GM12878 (cell line): Measurements from ENCODE around the gene MITF. TPM values are rescaled to one million over a fixed set of nuclear protein-coding genes. Genes with fewer than 3 reads are reported as not detected.

Source experiments
- ATAC-seq: fragments of 200-7000 bp; cut with Tn5 transposase; 3 replicates; pipeline ENCODE4 v1.9.1; 2020; ENCODE audit warnings: mild to moderate bottlenecking, moderate library complexity
- BruUV-seq: library from RNA; stranded (reverse); fragments of 400-500 nt; replicated peaks from 2 replicates; lab custom pipeline; 2021; lab: Mats Ljungman, UMichigan
- CTCF ChIA-PET: fragments of 300-600 bp; sonication (Branson Sonifier 250); formaldehyde crosslinking; extraction: SDS; loops from one replicate; lab custom pipeline; 2021; ENCODE audit warnings: inconsistent platforms; lab: Yijun Ruan, JAX
- POLR2A ChIA-PET: fragments of 350-600 bp; formaldehyde crosslinking; extraction: SDS; loops from one replicate; lab custom pipeline; 2021; ENCODE audit warnings: inconsistent platforms; lab: Charles Lee
- RAD21 ChIA-PET: fragments of 300-600 bp; sonication (Branson Sonifier 250); formaldehyde crosslinking; loops from one replicate; lab custom pipeline; 2023; ENCODE audit warnings: antibody characterized with exemption; ENCODE audit not compliant: unreplicated experiment; lab: Charles Lee
- SMC1A ChIA-PET: fragments of 300-600 bp; sonication (Branson Sonifier 250); formaldehyde crosslinking; loops from one replicate; lab custom pipeline; 2023; ENCODE audit not compliant: unreplicated experiment, uncharacterized antibody; lab: Charles Lee
- DNase-seq: peaks from one replicate; pipeline ENCODE4 v3.0.0-alpha.2; 2011; ENCODE audit warnings: low read depth, low spot score
- FAIRE-seq: peaks from 3 replicates; lab custom pipeline; 2011; peaks lifted over from hg19 to GRCh38; lab: Jason Lieb, UNC
- H2AFZ ChIP-seq: 2 replicates; pipeline ENCODE4 v1.6.0; 2011; ENCODE audit warnings: low read depth, low read length, control low read depth; ENCODE audit not compliant: control insufficient read depth
- H3K27ac ChIP-seq: 2 replicates; pipeline ENCODE4 v1.5.1; 2011; ENCODE audit warnings: control low read depth; ENCODE audit not compliant: control insufficient read depth, insufficient read depth
- H3K27me3 ChIP-seq, 2 experiments: replicated peaks in 1 of 2; 2 replicates each; pipeline versions ENCODE4 v1.6.0 to v1.6.1; 2011; ENCODE audit warnings: low read length in 1 of 2; ENCODE audit not compliant: control insufficient read depth in 2 of 2, insufficient read depth in 2 of 2
- H3K36me3 ChIP-seq, 2 experiments: 2 replicates each; pipeline ENCODE4 v1.5.1; 2011; ENCODE audit warnings: low read length in 1 of 2; ENCODE audit not compliant: control insufficient read depth in 2 of 2, insufficient read depth in 2 of 2
- H3K4me1 ChIP-seq: 2 replicates; pipeline ENCODE4 v1.6.1; 2011; ENCODE audit warnings: mild to moderate bottlenecking, low read length, moderate library complexity, mixed read lengths; ENCODE audit not compliant: control insufficient read depth, insufficient read depth
- H3K4me2 ChIP-seq: 2 replicates; pipeline ENCODE4 v1.6.0; 2011; ENCODE audit warnings: control low read depth; ENCODE audit not compliant: control insufficient read depth, insufficient read depth
- H3K4me3 ChIP-seq: fragments of 200-600 bp; sonication (generic); 2 replicates; pipeline ENCODE4 v1.5.1; 2016
- H3K79me2 ChIP-seq: 2 replicates; pipeline ENCODE4 v1.6.0; 2011; ENCODE audit warnings: low read length; ENCODE audit not compliant: control insufficient read depth, insufficient read depth
- H3K9ac ChIP-seq: 2 replicates; pipeline ENCODE4 v1.8.0; 2011; ENCODE audit warnings: low read length, control low read depth, mixed read lengths; ENCODE audit not compliant: control insufficient read depth, insufficient read depth
- H3K9me3 ChIP-seq: replicated peaks from 3 replicates; pipeline ENCODE4 v1.5.1; 2011; ENCODE audit warnings: mild to moderate bottlenecking, low read length; ENCODE audit not compliant: control insufficient read depth, insufficient read depth
- H4K20me1 ChIP-seq: 2 replicates; pipeline ENCODE4 v1.6.0; 2011; ENCODE audit not compliant: control insufficient read depth, insufficient read depth
- SMAD1 ChIP-seq: fragments of 450-650 bp; IDR thresholded peaks from 2 replicates; pipeline ENCODE4 v1.6.1; 2018; ENCODE audit warnings: mild to moderate bottlenecking, low read depth; ENCODE audit not compliant: partially characterized antibody
- SP1 ChIP-seq: IDR thresholded peaks from one replicate; pipeline ENCODE4 v1.6.1; 2011; ENCODE audit warnings: low read depth, low read length
- ZNF217 ChIP-seq: fragments of 450-650 bp; IDR thresholded peaks from 2 replicates; pipeline ENCODE4 v1.6.1; 2017; ENCODE audit warnings: antibody characterized with exemption, mild to moderate bottlenecking
- WGBS: methylation state at CpG from one replicate; pipeline ENCODE4 v1.1.6; 2016; ENCODE audit warnings: low lambda C conversion rate; ENCODE audit not compliant: insufficient replicate concordance, insufficient coverage; ENCODE audit errors: missing lambda C conversion rate; 5-methylcytosine and 5-hydroxymethylcytosine counted together
- in situ Hi-C: fragments of 300-500 bp; cut with MboI; formaldehyde crosslinking; loops from 9 replicates; pipeline ENCODE4 v1.14.3; 2018; ENCODE audit warnings: mixed read lengths
- intact Hi-C: fragments of 100-400 bp; cut with micrococcal nuclease; formaldehyde crosslinking; loops from one replicate; pipeline ENCODE4 v1.14.2; 2022; ENCODE audit not compliant: unreplicated experiment
- polyA plus RNA-seq, 11 experiments: library from polyadenylated mRNA; depleted of rRNA in 4 of 11; unstranded in 6 of 11; stranded (reverse) in 5 of 11; fragments of >200 nt; fragmentation: Nextera tagmentation in 4 of 11; fragmentation: Illumina TruSeq in 1 of 11; extraction: Ambion mirVana in 4 of 11; extraction: Trizol in 1 of 11; gene quantifications; 1 replicate in 1 of 11; 2 replicates in 10 of 11; pipeline versions ENCODE4 v1.2.1 to v1.2.3, GENCODE V29; 2011 to 2016; ENCODE audit warnings: inconsistent platforms in 2 of 11, missing spikeins in 2 of 11, low read depth in 1 of 11
- total RNA-seq, 4 experiments: library from RNA; depleted of rRNA in 3 of 4; stranded (reverse); fragments of >200 nt in 3 of 4; fragmentation: Illumina TruSeq in 1 of 4; extraction: Trizol in 1 of 4; gene quantifications; 2 replicates each; pipeline versions ENCODE4 v1.2.1 to v1.2.3, GENCODE V29; 2013 to 2021
- TF ChIP-seq, protein P1 (sequence below): fragments of 450-650 bp; IDR thresholded peaks from 2 replicates; pipeline ENCODE4 v1.6.1; 2017; ENCODE audit warnings: low read depth, mild to moderate bottlenecking, moderate library complexity
- TF ChIP-seq, protein P2 (sequence below): IDR thresholded peaks from 2 replicates; pipeline ENCODE4 v1.6.1; 2012; ENCODE audit warnings: mild to moderate bottlenecking, low read depth, low read length

MITF gene
- total and polyA plus RNA-seq, 10 of the 15 experiments (the other 5 are each of a cell fraction or from before 2014, with no cell fraction given) = under 0.01 to 0.90 (median 0.06) TPM; not detected in 3

DNA sequence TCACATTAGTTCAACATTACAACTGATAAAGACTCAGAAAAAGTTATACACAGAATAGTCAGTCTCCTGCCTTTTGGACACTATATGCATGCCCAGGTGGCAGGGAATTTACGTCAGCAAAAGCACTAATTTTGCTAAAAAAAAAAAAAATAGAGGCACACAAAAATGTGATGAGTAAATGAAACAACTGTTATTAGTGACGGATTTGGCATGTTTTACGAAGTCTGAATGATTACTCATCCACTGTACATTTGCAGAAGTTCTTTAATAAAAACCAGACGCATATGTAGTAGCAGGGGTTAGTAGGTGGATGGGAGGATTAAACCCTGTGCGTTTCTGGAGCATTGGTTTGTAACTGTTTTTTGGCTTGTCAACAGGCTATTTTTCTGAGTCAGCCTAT lies 99.0 kb downstream of the MITF start:
- no peak for ATAC-seq
- intact Hi-C loops = no loop called here
- TF ChIP-seq ZNF217 (no peak), SP1 (no peak), SMAD1 (no peak)
- TF ChIP-seq, protein P1, sequence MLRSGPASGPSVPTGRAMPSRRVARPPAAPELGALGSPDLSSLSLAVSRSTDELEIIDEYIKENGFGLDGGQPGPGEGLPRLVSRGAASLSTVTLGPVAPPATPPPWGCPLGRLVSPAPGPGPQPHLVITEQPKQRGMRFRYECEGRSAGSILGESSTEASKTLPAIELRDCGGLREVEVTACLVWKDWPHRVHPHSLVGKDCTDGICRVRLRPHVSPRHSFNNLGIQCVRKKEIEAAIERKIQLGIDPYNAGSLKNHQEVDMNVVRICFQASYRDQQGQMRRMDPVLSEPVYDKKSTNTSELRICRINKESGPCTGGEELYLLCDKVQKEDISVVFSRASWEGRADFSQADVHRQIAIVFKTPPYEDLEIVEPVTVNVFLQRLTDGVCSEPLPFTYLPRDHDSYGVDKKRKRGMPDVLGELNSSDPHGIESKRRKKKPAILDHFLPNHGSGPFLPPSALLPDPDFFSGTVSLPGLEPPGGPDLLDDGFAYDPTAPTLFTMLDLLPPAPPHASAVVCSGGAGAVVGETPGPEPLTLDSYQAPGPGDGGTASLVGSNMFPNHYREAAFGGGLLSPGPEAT = no peak
- TF ChIP-seq, protein P2, sequence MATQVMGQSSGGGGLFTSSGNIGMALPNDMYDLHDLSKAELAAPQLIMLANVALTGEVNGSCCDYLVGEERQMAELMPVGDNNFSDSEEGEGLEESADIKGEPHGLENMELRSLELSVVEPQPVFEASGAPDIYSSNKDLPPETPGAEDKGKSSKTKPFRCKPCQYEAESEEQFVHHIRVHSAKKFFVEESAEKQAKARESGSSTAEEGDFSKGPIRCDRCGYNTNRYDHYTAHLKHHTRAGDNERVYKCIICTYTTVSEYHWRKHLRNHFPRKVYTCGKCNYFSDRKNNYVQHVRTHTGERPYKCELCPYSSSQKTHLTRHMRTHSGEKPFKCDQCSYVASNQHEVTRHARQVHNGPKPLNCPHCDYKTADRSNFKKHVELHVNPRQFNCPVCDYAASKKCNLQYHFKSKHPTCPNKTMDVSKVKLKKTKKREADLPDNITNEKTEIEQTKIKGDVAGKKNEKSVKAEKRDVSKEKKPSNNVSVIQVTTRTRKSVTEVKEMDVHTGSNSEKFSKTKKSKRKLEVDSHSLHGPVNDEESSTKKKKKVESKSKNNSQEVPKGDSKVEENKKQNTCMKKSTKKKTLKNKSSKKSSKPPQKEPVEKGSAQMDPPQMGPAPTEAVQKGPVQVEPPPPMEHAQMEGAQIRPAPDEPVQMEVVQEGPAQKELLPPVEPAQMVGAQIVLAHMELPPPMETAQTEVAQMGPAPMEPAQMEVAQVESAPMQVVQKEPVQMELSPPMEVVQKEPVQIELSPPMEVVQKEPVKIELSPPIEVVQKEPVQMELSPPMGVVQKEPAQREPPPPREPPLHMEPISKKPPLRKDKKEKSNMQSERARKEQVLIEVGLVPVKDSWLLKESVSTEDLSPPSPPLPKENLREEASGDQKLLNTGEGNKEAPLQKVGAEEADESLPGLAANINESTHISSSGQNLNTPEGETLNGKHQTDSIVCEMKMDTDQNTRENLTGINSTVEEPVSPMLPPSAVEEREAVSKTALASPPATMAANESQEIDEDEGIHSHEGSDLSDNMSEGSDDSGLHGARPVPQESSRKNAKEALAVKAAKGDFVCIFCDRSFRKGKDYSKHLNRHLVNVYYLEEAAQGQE = no peak
- TF ChIP-seq, all 136 proteins: peak for 0
- RAD21 ChIA-PET = no interaction called here
- FAIRE-seq = no peak
- no peak overlapping the region for H3K4me3 ChIP-seq
- DNase-seq = no peak
- in situ Hi-C loops = no loop called here
- POLR2A ChIA-PET = no interaction called here
- H3K9ac ChIP-seq = no peak overlapping the region
- no peak overlapping the region for H3K27ac ChIP-seq
- no peaks in the 10 kb centered on the region for H3K36me3 ChIP-seq
- BruUV-seq = no TSS peak
- SMC1A ChIA-PET = no interaction called here
- under 1% methylated on average over 5 of the region's 5 CpGs for WGBS
- H3K27me3 ChIP-seq = no peaks in the 10 kb centered on the region
- no peaks in the 10 kb centered on the region for H3K79me2 ChIP-seq
- no peak overlapping the region for H3K4me2 ChIP-seq
- CTCF ChIA-PET = no interaction called here
- no peaks in the 10 kb centered on the region for H4K20me1 ChIP-seq
- H3K4me1 ChIP-seq = no peaks in the 10 kb centered on the region
- no peak overlapping the region for H2AFZ ChIP-seq
- no peaks in the 10 kb centered on the region for H3K9me3 ChIP-seq
